Esophagus squamous epithelium (tissue), 4 donors: Measurements from ENCODE around the gene METTL21C.

Experiments
- CTCF ChIP-seq, 6 experiments: fragments of 450-650 bp in 4 of 6; fragments of 200-600 bp in 2 of 6; sonication (generic) in 2 of 6; IDR thresholded peaks; one replicate each; pipeline ENCODE4 v1.5.1; 2016 to 2019; ENCODE audit warnings: antibody characterized with exemption in 6 of 6, mild to moderate bottlenecking in 4 of 6, moderate library complexity in 4 of 6
- POLR2A ChIP-seq, 4 donors: fragments of 450-650 bp; IDR thresholded peaks; one replicate each; pipeline ENCODE4 v1.6.1; 2017; ENCODE audit warnings: antibody characterized with exemption in 4 of 4, mild to moderate bottlenecking in 4 of 4, moderate library complexity in 3 of 4

- no peak for TF ChIP-seq CTCF (IDR thresholded peaks at IDR 0.05)
- TF ChIP-seq POLR2A (IDR thresholded peaks at IDR 0.05) = no peak
These were observed at the start of gene METTL21C for GRCh38 chr13:102694937-102695336.
